Endothelial cell of umbilical vein (primary cell): ENCODE measurements around the gene F2RL2. TPM values are rescaled to one million over a fixed set of nuclear protein-coding genes. Genes with fewer than 3 reads are reported as not detected.

Experiments used
- BruUV-seq: library from RNA; stranded (reverse); fragments of 400-500 nt; replicated peaks from 2 replicates; lab custom pipeline; 2021; lab: Mats Ljungman, UMichigan
- CTCF ChIA-PET: fragments of 300-600, 350-600 bp; sonication (Branson Sonifier 250); formaldehyde crosslinking; loops from one replicate; lab custom pipeline; 2021; ENCODE audit warnings: antibody characterized with exemption, inconsistent platforms; lab: Charles Lee
- POLR2A ChIA-PET: fragments of 300-600, 350-600 bp; sonication (Branson Sonifier 250); formaldehyde crosslinking; loops from one replicate; lab custom pipeline; 2021; ENCODE audit warnings: antibody characterized with exemption, inconsistent platforms; lab: Charles Lee
- DNase-seq: peaks from one replicate; pipeline ENCODE4 v3.0.0-alpha.2; 2011; ENCODE audit warnings: low read depth, low spot score
- FAIRE-seq: peaks from 2 replicates; lab custom pipeline; 2011; peaks lifted over from hg19 to GRCh38; lab: Jason Lieb, UNC
- H2AFZ ChIP-seq: 2 replicates; pipeline ENCODE4 v1.6.0; 2012; ENCODE audit warnings: low read depth, low read length, control low read depth, inconsistent platforms
- H3K27ac ChIP-seq: 2 replicates; pipeline ENCODE4 v1.5.1; 2011; ENCODE audit warnings: low read depth, mild to moderate bottlenecking, control low read depth, low read length, moderate library complexity; ENCODE audit not compliant: insufficient read depth
- H3K27me3 ChIP-seq, 2 experiments: 2 replicates each; pipeline versions ENCODE4 v1.6.0 to v1.6.1; 2011; ENCODE audit warnings: low read length in 2 of 2, mixed read lengths in 1 of 2; ENCODE audit not compliant: control insufficient read depth in 2 of 2, insufficient read depth in 2 of 2
- H3K36me3 ChIP-seq, 2 experiments: 2 replicates in 1 of 2; 3 replicates in 1 of 2; pipeline ENCODE4 v1.5.1; 2011; ENCODE audit warnings: low read length in 2 of 2, mild to moderate bottlenecking in 1 of 2, moderate library complexity in 1 of 2; ENCODE audit not compliant: control insufficient read depth in 2 of 2, insufficient read depth in 2 of 2; ENCODE audit errors: extremely low read depth in 1 of 2
- H3K4me1 ChIP-seq: 3 replicates; pipeline ENCODE4 v1.5.1; 2011; ENCODE audit warnings: mild to moderate bottlenecking, low read length; ENCODE audit not compliant: control insufficient read depth, insufficient read depth; ENCODE audit errors: extremely low read depth
- H3K4me2 ChIP-seq: 2 replicates; pipeline ENCODE4 v1.6.1; 2011; ENCODE audit warnings: low read length, control low read depth, mixed read lengths; ENCODE audit not compliant: insufficient read depth
- H3K4me3 ChIP-seq, 3 experiments: fragments of 200-600 bp in 1 of 3; sonication (generic), shearing (Covaris generic) in 1 of 3; replicated peaks in 1 of 3; 2 replicates each; pipeline ENCODE4 v1.5.1; 2011 to 2016; ENCODE audit warnings: control low read depth in 3 of 3, low read length in 3 of 3, mild to moderate bottlenecking in 2 of 3, inconsistent platforms in 1 of 3, low read depth in 1 of 3, moderate library complexity in 1 of 3; ENCODE audit not compliant: insufficient read depth in 1 of 3
- H3K79me2 ChIP-seq: 2 replicates; pipeline ENCODE4 v1.6.0; 2012; ENCODE audit warnings: low read length, inconsistent platforms; ENCODE audit not compliant: control insufficient read depth, insufficient read depth
- H3K9ac ChIP-seq: replicated peaks from 2 replicates; pipeline ENCODE3; 2011; ENCODE audit warnings: low read length, control low read depth; ENCODE audit not compliant: insufficient read depth; ENCODE audit errors: extremely low read depth
- H3K9me1 ChIP-seq: replicated peaks from 3 replicates; pipeline ENCODE4 v1.6.0; 2011; ENCODE audit warnings: mild to moderate bottlenecking, low read length; ENCODE audit not compliant: control insufficient read depth, insufficient read depth; ENCODE audit errors: extremely low read depth
- H3K9me3 ChIP-seq: replicated peaks from 2 replicates; pipeline ENCODE4 v1.5.1; 2012; ENCODE audit warnings: low read length, inconsistent platforms; ENCODE audit not compliant: control insufficient read depth, insufficient read depth
- H4K20me1 ChIP-seq: replicated peaks from 2 replicates; pipeline ENCODE3; 2011; ENCODE audit warnings: mild to moderate bottlenecking, low read length; ENCODE audit not compliant: control insufficient read depth, insufficient read depth; ENCODE audit errors: extremely low read depth
- CTCF ChIP-seq, 2 donors: IDR thresholded peaks; 1 replicate in 1 of 2; 2 replicates in 1 of 2; pipeline ENCODE4 v1.5.1; 2011; ENCODE audit warnings: low read length in 2 of 2, mild to moderate bottlenecking in 2 of 2, moderate library complexity in 2 of 2, control low read depth in 1 of 2, inconsistent platforms in 1 of 2, low read depth in 1 of 2; ENCODE audit not compliant: insufficient read depth in 1 of 2; ENCODE audit errors: extremely low read depth in 1 of 2
- EZH2 ChIP-seq: IDR thresholded peaks from 2 replicates; pipeline ENCODE4 v1.6.1; 2012; ENCODE audit warnings: borderline replicate concordance, low read depth, mild to moderate bottlenecking, moderate library complexity, low read length, inconsistent platforms; ENCODE audit not compliant: severe bottlenecking
- FOS ChIP-seq: IDR thresholded peaks from 2 replicates; pipeline ENCODE4 v1.6.1; 2011; ENCODE audit warnings: mild to moderate bottlenecking, low read length, moderate library complexity, borderline replicate concordance; ENCODE audit not compliant: insufficient read depth
- GATA2 ChIP-seq: IDR thresholded peaks from 2 replicates; pipeline ENCODE4 v1.7.0; 2011; ENCODE audit warnings: low read depth, mild to moderate bottlenecking, moderate library complexity, mixed read lengths, low read length; ENCODE audit not compliant: insufficient read length, insufficient read depth
- JUN ChIP-seq: IDR thresholded peaks from 2 replicates; pipeline ENCODE4 v1.6.1; 2011; ENCODE audit warnings: borderline replicate concordance, low read depth; ENCODE audit not compliant: insufficient read length, insufficient read depth
- MAX ChIP-seq: IDR thresholded peaks from 2 replicates; pipeline ENCODE4 v1.6.1; 2011; ENCODE audit not compliant: insufficient read depth, insufficient read length
- MYC ChIP-seq: IDR thresholded peaks from one replicate; pipeline ENCODE4 v1.6.1; 2011; ENCODE audit warnings: mild to moderate bottlenecking, low read depth, low read length
- POLR2A ChIP-seq: IDR thresholded peaks from 2 replicates; pipeline ENCODE4 v1.6.1; 2012; ENCODE audit warnings: low read depth, mild to moderate bottlenecking, control low read depth, low read length
- POLR2AphosphoS5 ChIP-seq: IDR thresholded peaks from 2 replicates; pipeline ENCODE4 v1.6.1; 2012; ENCODE audit warnings: low read depth, mild to moderate bottlenecking, control low read depth, low read length, moderate library complexity; ENCODE audit not compliant: insufficient read depth
- dilution Hi-C: fragments of 300-500 bp; cut with MboI; formaldehyde crosslinking; loops from one replicate; pipeline ENCODE4 v1.15.0; 2019; ENCODE audit warnings: low sequenced_read_pairs; ENCODE audit not compliant: extremely low pct_ligation_motif_present
- intact Hi-C: fragments of 100-400 bp; cut with micrococcal nuclease; formaldehyde crosslinking; loops from one replicate; pipeline ENCODE4 v1.10.0; 2022
- polyA plus RNA-seq, 4 experiments: library from polyadenylated mRNA; depleted of rRNA in 3 of 4; stranded (reverse) in 3 of 4; unstranded in 1 of 4; fragments of >200 nt; gene quantifications; 2 replicates each; pipeline versions ENCODE4 v1.2.1 to v1.2.3, GENCODE V29; 2011 to 2012; ENCODE audit warnings: missing spikeins in 1 of 4
- total RNA-seq: library from RNA; stranded (reverse); gene quantifications from 2 replicates; pipeline ENCODE4 v1.2.3, GENCODE V29; 2021

F2RL2 gene
- total and polyA plus RNA-seq, 2 donors (not counting 3 experiments of a cell fraction or from before 2014, with no cell fraction given) = 19.8 to 33.3 TPM

- intact Hi-C loops = loop anchor here (1.0 to 5.0 kb wide), 7 partner anchors 40 to 475 kb away; no protein-coding TSS in a partner anchor
- Histone ChIP-seq H2AFZ (no peak overlapping the region), H3K9ac (no peak overlapping the region), H3K4me2 (no peak overlapping the region), H3K27me3 (peaks cover 0 to 2% of the 10 kb centered on the region in 2 experiments), H3K27ac (no peak overlapping the region), H3K4me1 (peaks cover 4% of the 10 kb centered on the region), H4K20me1 (no peaks in the 10 kb centered on the region), H3K4me3 (no peak overlapping the region), H3K79me2 (no peaks in the 10 kb centered on the region), H3K36me3 (no peaks in the 10 kb centered on the region), H3K9me3 (no peaks in the 10 kb centered on the region), H3K9me1 (no peaks in the 10 kb centered on the region)
- dilution Hi-C loops = no loop called here
- BruUV-seq = no TSS peak
- TF ChIP-seq FOS = no peak
- no peak for TF ChIP-seq MYC
- peak; percentile 52 for TF ChIP-seq CTCF (IDR thresholded peaks at IDR 0.05; ENCODE audit: extremely low read depth in 1 of 2, insufficient read depth in 1 of 2, low read depth in 1 of 2, low read length in 2 of 2)
- ChIA-PET CTCF (interaction anchor here (0.6 to 7.3 kb wide), 48 partner anchors 9 to 891 kb away, joined by 3 to 391 read pairs (median 6); partner anchors contain the start of genes AGGF1 and F2RL1), POLR2A (no interaction called here)
- DNase-seq (peak; percentile 78), FAIRE-seq (peak; percentile 85)
These were observed 21.7 kb downstream of the F2RL2 start for GRCh38 chr5:76601470-76601869.

GRCh38 chr5:76600716-76601115, 22.5 kb downstream of the F2RL2 start:
- no peak for DNase-seq
- CTCF ChIA-PET = interaction anchor here (0.9 to 7.3 kb wide), 9 partner anchors 13 to 416 kb away, joined by 3 to 391 read pairs (median 20); no protein-coding TSS in a partner anchor
- dilution Hi-C loops = no loop called here
- Histone ChIP-seq H3K4me1 (peaks cover 6% of the 10 kb centered on the region), H3K36me3 (no peaks in the 10 kb centered on the region), H3K79me2 (no peaks in the 10 kb centered on the region), H3K9ac (no peak overlapping the region), H3K9me3 (no peaks in the 10 kb centered on the region), H3K9me1 (no peaks in the 10 kb centered on the region), H2AFZ (no peak overlapping the region), H3K27ac (no peak overlapping the region), H3K27me3 (peaks cover 0 to 2% of the 10 kb centered on the region in 2 experiments), H3K4me2 (no peak overlapping the region), H4K20me1 (no peaks in the 10 kb centered on the region), H3K4me3 (no peak overlapping the region)
- no TSS peak for BruUV-seq
- intact Hi-C loops = loop anchor here (1.0 to 5.0 kb wide), 7 partner anchors 41 to 476 kb away; no protein-coding TSS in a partner anchor
- TF ChIP-seq JUN (no peak), MAX (no peak), FOS (no peak), POLR2A (no peak), EZH2 (no peak), MYC (no peak), GATA2 (no peak), CTCF (IDR thresholded peaks at IDR 0.05; ENCODE audit: extremely low read depth in 1 of 2, insufficient read depth in 1 of 2, low read depth in 1 of 2, low read length in 2 of 2) (no peak), POLR2AphosphoS5 (no peak)
- POLR2A ChIA-PET = no interaction called here
- no peak for FAIRE-seq
